Left ventricle myocardium superior (tissue), 1 donor: ENCODE measurements around the gene GPR141. TPM values are rescaled to one million over a fixed set of nuclear protein-coding genes. Genes with fewer than 3 reads are reported as not detected.

Experiments
- ATAC-seq: fragments of 200-7000 bp; cut with Tn5 transposase; one replicate; pipeline ENCODE4 v1.9.1; 2020; ENCODE audit warnings: mild to moderate bottlenecking, moderate library complexity
- DNase-seq: peaks from one replicate; pipeline ENCODE4 v3.0.0-alpha.2; 2020
- intact Hi-C: fragments of 100-400 bp; cut with micrococcal nuclease; formaldehyde crosslinking; loops from one replicate; pipeline ENCODE4 v1.11.0; 2022
- long read RNA-seq: library from polyadenylated mRNA; unstranded; transcript quantifications from one replicate; pipeline ENCODE4 v2.0.0, GENCODE V29; 2021
- total RNA-seq: library from RNA; stranded (reverse); fragmentation: NEBNext Ultra II Directional; extraction: Animal tissue kit (Norgen Biotek cat#: 25700); gene quantifications from one replicate; pipeline ENCODE4 v1.2.1, GENCODE V29; 2021
- donor health status: DM: no; HTN: yes; CAD: no; lungs with severe emphysema.

GPR141 gene, protein sequence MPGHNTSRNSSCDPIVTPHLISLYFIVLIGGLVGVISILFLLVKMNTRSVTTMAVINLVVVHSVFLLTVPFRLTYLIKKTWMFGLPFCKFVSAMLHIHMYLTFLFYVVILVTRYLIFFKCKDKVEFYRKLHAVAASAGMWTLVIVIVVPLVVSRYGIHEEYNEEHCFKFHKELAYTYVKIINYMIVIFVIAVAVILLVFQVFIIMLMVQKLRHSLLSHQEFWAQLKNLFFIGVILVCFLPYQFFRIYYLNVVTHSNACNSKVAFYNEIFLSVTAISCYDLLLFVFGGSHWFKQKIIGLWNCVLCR
- 0.64 TPM for total RNA-seq
- long read RNA-seq = 0 reads

DNA sequence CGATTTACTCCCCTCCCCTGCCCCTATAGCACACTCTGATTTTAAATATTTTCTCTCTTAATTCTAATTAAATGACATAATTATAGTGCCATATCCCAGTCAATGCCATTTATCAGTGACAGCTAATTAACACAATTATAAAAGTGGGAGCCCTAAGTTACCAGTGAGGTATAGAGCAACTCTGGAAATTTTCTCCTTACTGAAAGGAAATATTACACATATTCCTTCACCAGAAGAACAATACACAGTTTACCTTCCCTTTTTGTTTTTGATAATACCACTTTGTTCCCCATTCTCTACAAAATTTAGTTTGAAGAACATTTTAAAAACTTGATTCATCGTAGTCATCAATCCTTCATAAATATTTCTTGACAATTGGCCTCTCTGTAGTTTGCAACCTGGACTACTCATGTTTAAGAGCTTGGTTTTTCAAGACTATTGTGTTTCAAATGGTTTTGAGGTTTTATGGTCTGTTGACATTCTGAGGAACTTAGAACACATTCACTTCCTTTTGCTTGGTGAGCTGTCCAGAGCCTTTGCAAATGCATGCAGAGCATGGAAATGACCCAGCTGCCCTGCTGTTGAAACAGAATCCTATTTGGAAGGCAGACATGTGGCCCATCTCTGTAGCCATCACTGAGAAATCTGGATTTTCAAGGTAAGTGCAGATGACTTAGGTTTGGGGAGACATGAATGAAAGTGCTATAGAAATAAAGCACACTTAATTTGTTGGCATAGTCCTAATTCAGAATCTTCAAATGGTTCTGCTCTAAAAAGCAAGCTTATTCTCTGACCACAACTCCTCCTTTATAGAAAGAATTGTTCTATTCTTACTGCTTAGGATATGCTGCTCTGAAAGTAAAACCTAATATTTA, at the start of gene GPR141:
Gene GPR141, plus strand, starts transcription at position 521 of the 875 bp plus-strand sequence. CDS start 56,628 bp downstream, outside the sequence.
- ATAC-seq = peak; percentile 23
- intact Hi-C loops = no loop called here
- DNase-seq = no peak

DNA sequence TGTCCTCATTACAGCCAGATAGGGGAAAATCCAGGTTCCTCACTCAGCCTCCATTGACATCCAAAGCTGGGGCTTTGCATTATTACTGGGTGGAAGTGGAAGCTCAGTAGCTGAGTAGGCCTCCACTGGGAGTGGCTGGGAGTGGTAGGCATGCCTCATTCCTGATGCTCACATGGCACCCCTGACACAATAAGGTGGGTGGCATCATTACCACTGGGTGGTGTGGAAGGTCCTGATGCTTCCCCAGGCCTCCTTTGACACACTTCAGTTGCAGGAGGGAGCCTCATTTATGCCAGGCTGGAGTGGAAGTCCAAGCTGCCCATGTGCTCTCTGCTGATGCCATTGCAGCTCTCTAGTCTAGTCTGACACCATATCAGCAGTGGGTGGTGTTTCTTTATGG, 48.2 kb upstream of the GPR141 start:
- intact Hi-C loops = no loop called here
- DNase-seq (no peak), ATAC-seq (no peak)

DNA sequence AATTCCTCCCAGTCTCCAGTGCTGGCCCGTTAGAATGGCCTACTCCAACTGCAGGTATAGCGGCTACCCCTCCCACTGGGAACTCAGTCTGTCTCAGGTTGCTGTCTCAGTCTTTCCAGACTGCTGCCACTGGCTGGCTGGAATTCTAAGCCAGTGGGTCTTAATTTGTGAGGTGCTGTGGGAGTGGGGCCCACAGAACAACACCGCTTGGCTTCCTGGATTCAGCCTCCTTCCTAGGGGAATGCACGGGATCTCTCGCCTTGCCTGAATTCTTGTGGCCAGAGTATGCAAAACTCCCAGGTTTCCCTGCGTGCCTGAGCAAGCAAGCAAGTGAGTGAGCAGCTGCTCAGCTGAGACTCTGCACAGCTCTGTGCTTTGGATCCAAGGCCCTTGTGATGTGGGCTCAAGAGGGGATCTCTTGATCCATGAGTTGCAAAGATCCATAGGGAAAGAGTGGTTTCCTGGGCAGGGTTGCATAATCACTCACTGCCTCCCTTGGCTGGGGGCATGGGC, 41.5 kb upstream of the GPR141 start:
- intact Hi-C loops = no loop called here
- DNase-seq (no peak), ATAC-seq (no peak)

DNA sequence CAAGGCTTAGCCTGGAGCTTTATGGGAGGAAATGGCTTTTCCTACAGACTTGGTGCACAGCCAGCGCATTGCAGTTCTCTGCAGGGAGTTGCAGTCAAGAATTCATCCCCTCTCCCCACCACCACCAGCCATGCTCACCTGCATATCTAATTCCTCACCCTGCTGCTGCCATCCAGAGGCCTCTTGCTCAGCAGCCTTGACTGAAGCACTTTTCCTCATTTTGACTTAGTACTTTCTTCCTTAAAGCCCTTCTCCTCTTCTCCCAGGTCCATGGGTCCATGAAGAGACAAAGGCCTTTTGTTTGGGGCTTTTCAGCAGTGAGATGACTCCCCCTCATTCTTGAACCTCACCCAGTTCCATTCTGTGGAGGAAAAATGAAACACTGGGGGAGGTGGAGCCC, 39.7 kb upstream of the GPR141 start:
- intact Hi-C loops = no loop called here

DNA sequence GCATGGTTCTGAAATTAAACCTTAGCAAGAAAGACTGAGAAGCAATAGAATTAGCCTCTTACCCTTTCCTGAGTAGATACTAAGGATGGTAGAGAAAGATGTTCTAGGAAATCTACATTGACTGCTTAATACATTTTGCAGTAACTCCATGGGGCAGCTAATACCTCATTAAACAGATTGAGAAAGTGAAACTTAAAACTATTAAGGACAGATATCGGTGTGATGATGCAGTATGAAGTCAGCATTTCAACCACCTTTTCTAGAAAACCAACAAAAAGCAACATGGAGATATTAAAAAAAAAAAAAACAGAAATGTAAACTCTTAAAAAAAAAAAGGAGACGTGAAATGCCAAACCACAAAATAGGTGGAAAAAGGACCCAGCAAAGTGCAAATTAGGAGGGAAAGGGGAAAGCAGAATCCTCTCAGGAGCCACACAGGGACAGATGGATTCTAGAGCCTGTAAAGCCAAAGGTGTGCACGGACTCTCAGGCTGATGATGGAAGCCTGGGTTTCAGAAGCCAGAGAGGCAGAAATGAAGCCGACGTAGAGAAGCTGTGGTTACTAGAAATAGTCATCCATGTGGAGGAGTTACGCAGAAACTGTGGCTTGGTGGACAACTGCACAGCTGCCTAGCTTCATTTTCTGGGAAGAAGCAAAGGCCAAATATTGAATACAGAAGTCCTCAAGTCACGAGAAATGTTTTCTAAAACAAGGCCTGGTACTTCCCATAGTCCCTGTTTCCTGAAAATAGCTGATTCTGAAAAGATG, 38.1 kb upstream of the GPR141 start:
- DNase-seq (no peak), ATAC-seq (no peak)
- intact Hi-C loops = no loop called here

More for the DNA sequence above, 39.7 kb upstream of the GPR141 start:
- ATAC-seq = no peak
- DNase-seq = no peak

DNA sequence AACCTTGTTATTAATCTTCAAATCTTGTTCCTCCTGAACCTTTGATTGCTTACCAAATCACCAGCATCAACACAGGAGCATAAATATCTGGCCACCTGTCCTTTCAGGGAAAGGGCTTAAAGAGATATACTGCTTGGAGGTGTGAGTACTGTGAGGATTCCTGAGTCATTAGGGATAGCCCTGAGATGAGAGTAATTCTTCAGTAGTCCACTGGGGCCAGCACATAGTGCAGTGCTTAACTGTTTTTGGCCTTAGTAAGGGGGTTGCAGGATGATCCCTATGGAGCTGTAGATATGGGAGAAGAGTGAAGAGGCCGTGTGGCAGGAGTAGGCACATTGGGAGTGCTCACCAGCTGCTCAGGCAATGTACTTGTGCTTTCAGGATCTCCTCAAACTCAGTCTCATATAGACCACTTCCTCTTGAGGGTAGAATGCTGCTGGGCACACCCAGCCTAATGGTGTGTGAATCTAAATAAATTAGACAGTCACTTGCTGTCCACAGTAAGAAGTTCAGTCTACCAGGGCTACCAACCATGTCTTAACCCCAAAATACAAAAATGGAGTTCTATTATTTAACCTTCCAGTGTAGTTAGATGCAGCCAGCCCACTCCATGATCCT, 26.5 kb upstream of the GPR141 start:
- no peak for ATAC-seq

DNA sequence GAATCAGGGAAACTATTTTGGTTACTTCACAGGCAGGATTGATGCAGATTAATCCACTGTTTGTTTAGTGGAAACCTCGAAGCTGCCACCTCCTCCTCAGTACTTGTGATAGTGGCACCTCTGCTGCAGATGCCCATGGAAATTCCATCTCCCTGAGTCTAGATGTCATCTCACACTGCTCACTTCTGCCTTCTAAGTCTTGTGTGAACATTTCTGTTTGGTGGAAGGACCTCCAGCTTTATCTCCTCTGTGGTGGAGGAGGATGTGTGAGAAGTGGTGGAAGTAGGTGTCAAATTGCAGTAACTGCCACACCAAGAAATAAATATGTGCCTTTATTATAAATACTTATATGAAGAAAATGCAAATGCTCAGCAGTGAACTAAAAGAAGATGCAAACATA, 25.8 kb upstream of the GPR141 start:
- intact Hi-C loops = no loop called here
- no peak for DNase-seq
- no peak for ATAC-seq

More for the DNA sequence above, 26.5 kb upstream of the GPR141 start:
- intact Hi-C loops = no loop called here
- no peak for DNase-seq

DNA sequence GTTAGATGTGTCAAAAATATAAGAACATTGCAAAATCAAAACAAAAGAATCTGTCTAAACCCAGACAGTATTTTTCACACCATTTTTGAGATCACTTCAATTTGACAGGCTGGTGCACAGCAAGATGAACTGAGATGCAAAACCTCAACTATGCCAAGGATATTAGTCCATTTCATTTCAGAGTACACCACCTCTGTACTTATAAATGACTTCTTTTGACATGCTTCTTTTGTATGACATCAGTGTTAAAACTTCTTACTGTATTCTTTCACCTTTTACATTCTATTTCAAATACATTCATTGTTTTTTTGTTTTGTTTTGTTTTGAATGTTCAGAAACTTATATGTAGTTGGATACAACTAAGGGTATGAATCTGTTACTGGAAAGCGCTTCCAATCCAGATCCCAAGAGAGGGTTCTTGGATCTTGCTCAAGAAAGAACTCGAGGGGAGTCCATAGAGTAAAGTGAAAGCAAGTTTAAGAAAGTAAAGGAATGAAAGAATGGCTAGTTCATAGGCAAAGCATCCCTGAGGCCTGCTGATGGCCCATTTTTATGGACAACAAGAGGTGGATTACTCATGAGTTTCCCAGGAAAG, 23.5 kb upstream of the GPR141 start:
- no peak for ATAC-seq
- intact Hi-C loops = no loop called here

DNA sequence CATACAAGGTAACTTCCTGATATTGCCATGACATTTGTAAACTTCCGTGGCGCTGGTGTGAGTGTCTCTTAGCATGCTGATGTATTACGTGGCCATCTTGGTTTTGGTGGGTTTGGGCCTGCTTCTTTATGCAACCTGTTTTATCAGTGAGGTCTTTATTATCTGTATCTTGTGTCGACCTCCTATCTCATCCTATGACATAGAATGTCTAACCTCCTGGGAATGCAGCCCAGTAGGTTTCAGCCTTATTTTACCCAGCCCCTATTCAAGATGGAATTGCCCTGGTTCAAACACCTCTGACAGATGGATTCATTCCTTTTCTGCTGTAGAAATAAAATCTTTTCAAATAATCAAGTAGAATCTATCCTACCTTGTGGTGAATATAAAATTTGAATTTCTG, 23.0 kb upstream of the GPR141 start:
- DNase-seq = no peak
- no peak for ATAC-seq
- intact Hi-C loops = no loop called here

More for the DNA sequence above, 23.5 kb upstream of the GPR141 start:
- DNase-seq = no peak

DNA sequence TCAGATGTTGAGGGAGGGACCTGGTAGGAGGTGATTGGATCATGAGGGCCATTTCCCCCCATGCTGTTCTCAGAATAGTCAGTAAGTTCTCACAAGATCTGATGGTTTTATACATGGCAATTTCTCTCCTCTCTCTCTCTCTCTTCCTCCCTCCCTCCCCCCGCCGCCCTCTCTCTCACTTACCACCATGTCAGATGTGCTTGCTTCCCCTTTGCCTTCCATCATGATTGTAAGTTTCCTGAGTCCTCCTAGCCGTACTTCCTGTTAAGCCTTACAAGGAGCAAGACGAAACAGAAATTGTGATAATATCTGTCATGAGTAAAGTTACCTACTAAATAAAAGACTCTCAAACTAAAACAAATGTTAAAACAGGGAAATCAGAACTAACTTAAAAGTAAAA, 19.9 kb upstream of the GPR141 start:
- DNase-seq (no peak), ATAC-seq (peak; percentile 44)

DNA sequence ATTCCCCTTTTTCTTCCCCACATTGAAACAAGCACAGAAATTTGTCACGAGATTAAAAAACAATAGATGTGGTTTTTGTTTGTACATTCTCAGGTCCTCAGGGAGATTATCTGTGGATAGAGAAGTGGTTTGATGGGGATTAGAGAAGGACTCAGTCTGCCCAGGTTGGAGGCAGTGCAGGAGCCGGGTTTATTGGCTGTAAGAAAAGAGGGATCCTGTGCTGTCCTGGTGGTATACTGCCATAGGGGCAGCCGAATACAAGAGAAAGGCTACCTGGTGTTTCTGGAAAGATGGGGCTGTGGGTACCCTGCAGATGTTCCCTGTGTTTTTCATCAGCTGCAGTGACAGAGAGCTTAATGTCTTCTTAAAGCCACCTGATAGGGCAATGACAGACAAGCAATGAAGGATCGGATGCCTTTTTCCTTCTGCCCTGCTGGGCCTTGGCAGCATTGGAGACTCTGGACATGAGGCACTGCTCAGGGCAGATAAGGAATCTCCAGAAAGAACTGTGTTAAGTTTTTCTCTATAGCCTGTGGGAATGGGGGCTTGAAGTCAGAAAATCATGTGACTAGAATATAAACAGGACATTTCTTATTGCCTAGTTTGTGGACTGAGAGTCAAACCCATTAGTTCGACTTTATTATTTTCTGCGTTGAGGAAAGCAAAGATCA, 18.1 kb upstream of the GPR141 start:
- DNase-seq (no peak), ATAC-seq (no peak)
- intact Hi-C loops = no loop called here

More for the DNA sequence above, 19.9 kb upstream of the GPR141 start:
- intact Hi-C loops = no loop called here

DNA sequence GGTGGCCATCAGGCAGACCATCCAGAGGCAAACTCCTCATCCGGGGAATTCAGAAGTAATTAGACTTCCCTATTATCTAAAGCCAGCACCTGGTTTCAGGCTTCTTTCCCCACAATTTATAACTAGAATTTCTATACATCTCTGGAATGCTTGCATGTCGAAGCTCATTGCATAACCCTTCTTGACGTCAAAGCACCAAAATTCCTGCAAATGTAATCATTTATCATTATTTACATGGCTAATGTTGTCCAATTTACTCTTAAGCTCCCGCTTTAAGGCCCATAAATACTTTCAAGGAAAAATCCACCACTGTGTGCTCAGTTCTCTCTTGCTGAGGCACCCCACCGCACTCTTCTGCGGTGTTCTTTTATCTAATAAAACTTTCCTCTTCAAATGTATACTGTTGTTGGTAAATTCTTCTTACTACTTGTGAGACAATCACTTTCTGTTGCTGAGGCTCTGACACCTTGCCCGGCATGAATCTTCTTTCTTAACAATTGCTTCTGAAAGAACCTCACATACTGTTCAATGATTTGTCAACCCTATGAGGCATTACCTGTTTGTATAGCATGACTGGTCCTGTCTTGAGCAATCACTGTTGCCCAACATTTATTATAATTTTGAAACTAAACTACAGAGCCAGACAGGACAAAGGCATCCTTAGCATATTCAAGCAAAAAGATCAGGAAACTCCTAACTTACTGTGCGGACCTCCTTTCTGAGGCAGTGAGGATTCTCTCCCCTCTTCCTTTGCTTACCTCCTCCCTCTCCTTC, 17.4 kb upstream of the GPR141 start:
- intact Hi-C loops = no loop called here
- DNase-seq = no peak
- no peak for ATAC-seq

DNA sequence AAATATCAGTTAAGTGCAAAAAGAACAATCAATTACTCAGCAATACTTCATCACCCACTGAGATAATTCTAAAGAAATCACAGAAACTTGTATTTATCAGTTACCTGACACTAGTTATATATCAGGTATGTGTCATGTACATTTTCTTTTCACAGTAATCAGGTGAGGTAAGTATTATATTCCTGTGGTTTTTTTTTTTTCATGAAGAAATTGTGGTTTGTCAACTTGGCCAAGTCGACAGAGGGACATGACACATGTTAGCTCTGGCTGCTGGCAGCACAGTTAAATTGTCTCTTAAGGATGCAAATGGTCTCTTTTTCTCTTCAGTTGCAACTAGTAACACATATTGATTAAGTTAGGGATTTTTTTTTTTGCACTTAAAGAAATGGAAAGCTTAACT, 13.7 kb upstream of the GPR141 start:
- intact Hi-C loops = no loop called here
- ATAC-seq (no peak), DNase-seq (no peak)

DNA sequence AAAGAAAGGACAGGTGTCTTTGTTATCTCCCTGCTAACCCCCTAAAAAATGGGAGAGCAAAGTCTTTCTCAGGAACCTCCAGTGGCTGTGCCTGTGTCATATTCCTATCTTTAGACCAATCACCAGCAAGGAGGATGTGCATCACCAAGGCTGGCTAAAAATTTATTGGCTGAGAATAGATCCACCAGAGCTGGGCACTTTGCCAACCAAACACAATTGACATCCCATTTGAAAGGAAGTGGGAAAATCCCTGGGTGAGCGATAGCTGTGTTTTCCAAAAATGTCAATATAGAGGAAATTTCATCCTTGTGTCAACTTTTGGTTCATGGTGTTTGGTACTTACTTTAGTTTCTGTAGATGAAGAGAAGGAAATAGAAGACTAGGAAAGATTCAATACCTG, 13.1 kb upstream of the GPR141 start:
- ATAC-seq (no peak), DNase-seq (no peak)
- intact Hi-C loops = no loop called here

DNA sequence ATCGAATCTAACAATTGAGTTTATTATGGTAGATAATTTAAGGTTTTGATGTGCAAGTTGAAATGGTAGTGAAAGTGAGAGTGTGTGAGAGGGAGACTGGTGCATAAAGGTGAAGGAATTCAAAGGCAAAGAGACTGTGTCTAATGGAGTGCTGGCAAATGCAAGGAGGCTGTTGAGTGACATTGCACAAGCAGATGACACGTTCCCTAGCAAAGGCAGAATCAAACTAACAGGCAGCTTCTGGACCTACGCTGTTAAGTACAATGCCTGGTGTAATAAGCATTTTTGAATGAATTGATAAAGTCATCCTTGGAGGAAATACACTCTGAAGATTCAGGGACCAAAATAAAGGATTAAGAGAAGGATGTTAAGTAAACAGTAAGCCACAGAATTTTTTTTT, 11.7 kb upstream of the GPR141 start:
- intact Hi-C loops = no loop called here
- ATAC-seq (no peak), DNase-seq (no peak)

DNA sequence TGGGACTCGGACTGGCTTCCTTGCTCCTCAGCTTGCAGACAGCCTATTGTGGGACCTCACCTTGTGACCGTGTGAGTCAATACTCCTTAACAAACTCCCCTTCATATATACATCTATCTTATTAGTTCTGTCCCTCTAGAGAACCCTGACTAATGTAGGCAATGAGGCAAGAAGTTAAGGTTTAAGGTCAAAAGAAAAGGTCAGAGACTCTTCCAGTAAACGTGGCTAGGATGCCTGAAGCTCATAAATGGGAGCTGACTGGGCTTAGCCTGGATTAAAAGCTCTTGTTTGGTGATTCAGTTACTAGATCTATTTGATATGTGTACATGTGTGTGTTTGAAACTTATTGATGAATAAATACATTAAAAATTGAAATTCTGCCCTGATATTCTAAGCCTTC, 10.6 kb upstream of the GPR141 start:
- ATAC-seq (no peak), DNase-seq (no peak)
- intact Hi-C loops = no loop called here

DNA sequence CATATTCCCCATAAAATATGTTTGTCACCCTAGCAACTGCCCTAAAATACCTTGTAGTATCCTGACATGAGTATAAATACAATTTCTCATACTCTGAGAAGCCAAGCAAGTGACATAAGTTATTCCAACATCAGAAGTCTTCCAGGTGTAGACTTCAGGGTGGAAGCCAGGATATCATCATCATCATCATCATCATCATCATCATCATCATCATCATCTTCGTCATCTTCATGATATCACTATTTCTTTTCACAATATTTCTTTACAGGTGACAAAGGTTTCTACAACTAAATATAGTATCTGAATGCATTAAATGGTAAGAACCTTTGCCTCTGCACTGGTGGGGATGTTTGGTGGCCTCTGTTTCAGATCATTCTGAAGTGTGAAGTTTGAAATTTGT, 10.0 kb upstream of the GPR141 start:
- no peak for DNase-seq
- intact Hi-C loops = no loop called here
- no peak for ATAC-seq

DNA sequence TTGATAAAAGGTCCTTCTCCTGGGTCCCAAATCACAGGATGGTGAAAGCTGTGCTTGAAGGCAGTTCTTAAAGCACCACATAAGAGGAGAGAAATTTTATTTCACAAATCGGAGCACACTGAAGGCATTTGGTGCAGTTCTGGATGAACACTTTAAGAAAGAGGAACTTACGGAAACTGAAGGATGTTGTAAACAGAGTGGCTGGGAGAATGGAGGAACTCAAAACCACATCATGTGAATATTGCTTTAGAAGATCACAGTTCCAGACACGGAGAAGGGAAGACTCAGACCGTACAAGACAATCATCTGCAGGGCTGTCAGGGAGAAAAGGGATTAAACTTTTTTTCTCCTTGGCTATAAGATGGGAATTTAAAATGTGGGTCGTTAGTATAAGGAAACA, 9.0 kb upstream of the GPR141 start:
- intact Hi-C loops = no loop called here
- no peak for DNase-seq
- peak; percentile 57 for ATAC-seq
